Osteocyte (in vitro differentiated cells): ENCODE data around the gene OPN3. TPM values are rescaled to one million over a fixed set of nuclear protein-coding genes. Genes with fewer than 3 reads are reported as not detected.

ENCODE experiments used
- DNase-seq: peaks from one replicate; pipeline ENCODE4 v3.0.0; 2021; ENCODE audit warnings: mixed read lengths; ENCODE audit not compliant: unreplicated experiment; ENCODE audit errors: extremely low spot score
- H3K27ac Mint-ChIP-seq: one replicate; pipeline ENCODE4 v1.8.0; 2021; ENCODE audit warnings: mild to moderate bottlenecking, mixed read lengths; ENCODE audit not compliant: unreplicated experiment
- H3K27me3 Mint-ChIP-seq: one replicate; pipeline ENCODE4 v1.8.0; 2021; ENCODE audit warnings: mixed read lengths; ENCODE audit not compliant: unreplicated experiment
- H3K36me3 Mint-ChIP-seq: one replicate; pipeline ENCODE4 v1.8.0; 2021; ENCODE audit warnings: mixed read lengths; ENCODE audit not compliant: unreplicated experiment
- H3K4me1 Mint-ChIP-seq: one replicate; pipeline ENCODE4 v1.8.0; 2021; ENCODE audit warnings: mixed read lengths; ENCODE audit not compliant: unreplicated experiment
- H3K4me3 Mint-ChIP-seq: one replicate; pipeline ENCODE4 v1.8.0; 2021; ENCODE audit warnings: mild to moderate bottlenecking, moderate library complexity, mixed read lengths; ENCODE audit not compliant: unreplicated experiment
- H3K9me3 Mint-ChIP-seq: one replicate; pipeline ENCODE4 v1.8.0; 2021; ENCODE audit warnings: mixed read lengths; ENCODE audit not compliant: unreplicated experiment
- total RNA-seq: library from RNA; stranded (reverse); gene quantifications from 2 replicates; pipeline ENCODE4 v1.2.1, GENCODE V29; 2021
- TF ChIP-seq, protein P1 (sequence below): fragments of 200-600 bp; sonication (generic); IDR thresholded peaks from 2 replicates; pipeline ENCODE4 v1.5.0; 2021; ENCODE audit warnings: antibody characterized with exemption, mild to moderate bottlenecking, moderate library complexity

The OPN3 gene
- total RNA-seq, 1 donor from 2014 or later = 15.8 TPM

GRCh38 chr1:241638099-241638682 lies 2.0 kb downstream of the OPN3 start:
- peak overlapping the region; percentile 85 for H3K4me3 Mint-ChIP-seq
- TF ChIP-seq, protein P1, sequence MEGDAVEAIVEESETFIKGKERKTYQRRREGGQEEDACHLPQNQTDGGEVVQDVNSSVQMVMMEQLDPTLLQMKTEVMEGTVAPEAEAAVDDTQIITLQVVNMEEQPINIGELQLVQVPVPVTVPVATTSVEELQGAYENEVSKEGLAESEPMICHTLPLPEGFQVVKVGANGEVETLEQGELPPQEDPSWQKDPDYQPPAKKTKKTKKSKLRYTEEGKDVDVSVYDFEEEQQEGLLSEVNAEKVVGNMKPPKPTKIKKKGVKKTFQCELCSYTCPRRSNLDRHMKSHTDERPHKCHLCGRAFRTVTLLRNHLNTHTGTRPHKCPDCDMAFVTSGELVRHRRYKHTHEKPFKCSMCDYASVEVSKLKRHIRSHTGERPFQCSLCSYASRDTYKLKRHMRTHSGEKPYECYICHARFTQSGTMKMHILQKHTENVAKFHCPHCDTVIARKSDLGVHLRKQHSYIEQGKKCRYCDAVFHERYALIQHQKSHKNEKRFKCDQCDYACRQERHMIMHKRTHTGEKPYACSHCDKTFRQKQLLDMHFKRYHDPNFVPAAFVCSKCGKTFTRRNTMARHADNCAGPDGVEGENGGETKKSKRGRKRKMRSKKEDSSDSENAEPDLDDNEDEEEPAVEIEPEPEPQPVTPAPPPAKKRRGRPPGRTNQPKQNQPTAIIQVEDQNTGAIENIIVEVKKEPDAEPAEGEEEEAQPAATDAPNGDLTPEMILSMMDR = no peak
- peaks cover 14% of the 10 kb centered on the region for H3K36me3 Mint-ChIP-seq

GRCh38 chr1:241637604-241638003 lies 2.6 kb downstream of the OPN3 start:
- TF ChIP-seq, protein P1 = no peak
- H3K4me3 Mint-ChIP-seq = peak overlapping the region; percentile 85
- H3K27me3 Mint-ChIP-seq = no peaks in the 10 kb centered on the region
- peaks cover 14% of the 10 kb centered on the region for H3K36me3 Mint-ChIP-seq
- no peak for DNase-seq
- peaks cover 44% of the 10 kb centered on the region for H3K4me1 Mint-ChIP-seq
- peak overlapping the region; percentile 76 for H3K27ac Mint-ChIP-seq
- no peaks in the 10 kb centered on the region for H3K9me3 Mint-ChIP-seq

More at GRCh38 chr1:241638099-241638682, 2.0 kb downstream of the OPN3 start:
- no peaks in the 10 kb centered on the region for H3K27me3 Mint-ChIP-seq
- no peak for DNase-seq
- H3K4me1 Mint-ChIP-seq = peaks cover 44% of the 10 kb centered on the region
- peak overlapping the region; percentile 76 for H3K27ac Mint-ChIP-seq
- H3K9me3 Mint-ChIP-seq = no peaks in the 10 kb centered on the region

DNA sequence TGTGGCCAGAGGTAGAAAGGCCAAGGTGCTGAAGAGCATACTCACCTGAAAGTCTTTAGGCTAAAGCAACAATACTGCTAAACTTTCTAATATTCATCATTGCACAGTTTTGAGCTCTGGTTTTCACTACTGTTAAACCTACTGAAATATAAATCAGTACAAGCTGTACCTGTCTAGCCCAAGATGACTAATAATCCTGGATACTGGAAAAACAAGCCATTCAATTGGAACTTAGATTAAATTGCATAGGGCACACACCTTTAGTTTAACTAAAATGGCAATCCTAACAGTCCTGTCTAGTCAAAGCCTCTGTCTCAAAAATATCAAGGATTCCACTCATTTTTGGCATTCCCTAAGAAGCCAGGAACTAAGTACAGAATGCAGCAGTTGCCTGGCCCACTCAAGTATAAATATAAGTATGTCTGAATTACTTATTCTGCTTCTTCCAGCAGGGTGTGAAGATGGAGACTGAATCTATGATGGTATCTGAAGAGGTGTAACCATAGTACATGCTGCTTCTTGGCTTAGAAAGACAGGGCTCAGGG lies 3.1 kb downstream of the OPN3 start:
- TF ChIP-seq, protein P1 = no peak
- Mint-ChIP-seq H3K27ac (peak overlapping the region; percentile 42), H3K9me3 (no peaks in the 10 kb centered on the region), H3K27me3 (no peaks in the 10 kb centered on the region), H3K4me3 (peak overlapping the region; percentile 16), H3K4me1 (peaks cover 44% of the 10 kb centered on the region), H3K36me3 (peaks cover 15% of the 10 kb centered on the region)
- DNase-seq = no peak

GRCh38 chr1:241636291-241636690 lies 3.9 kb downstream of the OPN3 start:
- Mint-ChIP-seq H3K36me3 (peaks cover 16% of the 10 kb centered on the region), H3K27ac (no peak overlapping the region), H3K9me3 (no peaks in the 10 kb centered on the region), H3K4me3 (no peak overlapping the region), H3K4me1 (peaks cover 36% of the 10 kb centered on the region), H3K27me3 (no peaks in the 10 kb centered on the region)
- TF ChIP-seq, protein P1 = no peak
- no peak for DNase-seq

GRCh38 chr1:241635556-241636152 lies 4.5 kb downstream of the OPN3 start:
- H3K27me3 Mint-ChIP-seq = no peaks in the 10 kb centered on the region
- H3K27ac Mint-ChIP-seq = no peak overlapping the region
- no peaks in the 10 kb centered on the region for H3K9me3 Mint-ChIP-seq
- TF ChIP-seq, protein P1 = no peak
- peaks cover 31% of the 10 kb centered on the region for H3K4me1 Mint-ChIP-seq
- no peak for DNase-seq
- H3K36me3 Mint-ChIP-seq = peaks cover 18% of the 10 kb centered on the region
- no peak overlapping the region for H3K4me3 Mint-ChIP-seq
